ENCODE results near the gene PHLPP2.
"Not testable (repeated sequence)": the region's sequence is repeated elsewhere in the genome, so short reads cannot be mapped to it uniquely, and the experiment has no call there.

The PHLPP2 gene

GRCh38 chr16:71711789-71712188 is 12.7 kb downstream of the PHLPP2 start:
- DNase-seq = no peak

GRCh38 chr16:71709229-71709781 is 15.2 kb downstream of the PHLPP2 start:
- no peak for DNase-seq

GRCh38 chr16:71708696-71709095 is 15.8 kb downstream of the PHLPP2 start:
- no peak for DNase-seq

GRCh38 chr16:71707199-71707598 is 17.3 kb downstream of the PHLPP2 start:
- no peak for DNase-seq

GRCh38 chr16:71706046-71706445 is 18.5 kb downstream of the PHLPP2 start:
- no peak for DNase-seq

GRCh38 chr16:71703333-71703732 is 21.2 kb downstream of the PHLPP2 start:
- DNase-seq = no peak

GRCh38 chr16:71700831-71701230 is 23.7 kb downstream of the PHLPP2 start:
- no peak for DNase-seq

- no peak for DNase-seq
These were observed 26.0 kb downstream of the PHLPP2 start for GRCh38 chr16:71698491-71698890.

- no peak for DNase-seq
These were observed 31.3 kb downstream of the PHLPP2 start for GRCh38 chr16:71693164-71693563.

- DNase-seq = no peak
These were observed 34.6 kb downstream of the PHLPP2 start for GRCh38 chr16:71689901-71690300.

GRCh38 chr16:71687861-71688260 is 36.6 kb downstream of the PHLPP2 start:
- DNase-seq = no peak

GRCh38 chr16:71684280-71684679 is 40.2 kb downstream of the PHLPP2 start:
- DNase-seq = not testable (repeated sequence)

- no peak for DNase-seq
These were observed 43.1 kb downstream of the PHLPP2 start for GRCh38 chr16:71681360-71681759.

GRCh38 chr16:71676236-71676635 is 48.3 kb downstream of the PHLPP2 start:
- DNase-seq = no peak

GRCh38 chr16:71675380-71675779 is 49.1 kb downstream of the PHLPP2 start:
- DNase-seq = no peak

GRCh38 chr16:71674229-71674628 is 50.3 kb downstream of the PHLPP2 start:
- DNase-seq = no peak

GRCh38 chr16:71673582-71673973 is 50.9 kb downstream of the PHLPP2 start:
- DNase-seq = no peak

- no peak for DNase-seq
These were observed 51.5 kb downstream of the PHLPP2 start for GRCh38 chr16:71672803-71673581.

- DNase-seq = no peak
These were observed 52.4 kb downstream of the PHLPP2 start for GRCh38 chr16:71672125-71672524.

- DNase-seq = no peak
These were observed 53.3 kb downstream of the PHLPP2 start for GRCh38 chr16:71671165-71671564.

- no peak for DNase-seq
These were observed 54.0 kb downstream of the PHLPP2 start for GRCh38 chr16:71670537-71670936.

GRCh38 chr16:71669926-71670536 is 54.5 kb downstream of the PHLPP2 start:
- DNase-seq = no peak

- no peak for DNase-seq
These were observed 57.4 kb downstream of the PHLPP2 start for GRCh38 chr16:71666928-71667707.

GRCh38 chr16:71666264-71666663 is 58.2 kb downstream of the PHLPP2 start:
- no peak for DNase-seq
